ENCODE results near the gene DSCAML1. TPM values are rescaled to one million over a fixed set of nuclear protein-coding genes. Genes with fewer than 3 reads are reported as not detected.

Gene DSCAML1
- total and polyA plus RNA-seq, 2 experiments from 2014 or later: not detected

- H3K4me2 ChIP-seq (ENCODE audit: unreplicated experiment): no peak overlapping the region
- no peak for DNase-seq
- no peaks in the 10 kb centered on the region for H3K9me2 ChIP-seq (ENCODE audit: insufficient read depth)
- WGBS, 2 experiments (ENCODE audit: low coverage in 1 of 2, low lambda C conversion rate in 2 of 2, missing lambda C conversion rate in 2 of 2): 57 to 59% methylated on average over 13 of the region's 13 CpGs
- peaks cover 27% of the 10 kb centered on the region for H3K27me3 ChIP-seq (replicated peaks; ENCODE audit: insufficient read depth)
- no peaks in the 10 kb centered on the region for H4K20me1 ChIP-seq (ENCODE audit: insufficient read depth)
- no peak overlapping the region for H3K27ac ChIP-seq
- no peaks in the 10 kb centered on the region for H3K9me3 ChIP-seq (ENCODE audit: low read depth)
- no peaks in the 10 kb centered on the region for H3K79me2 ChIP-seq (ENCODE audit: insufficient read depth)
- no peak overlapping the region for H3K9ac ChIP-seq
- no peaks in the 10 kb centered on the region for H3F3A ChIP-seq (ENCODE audit: insufficient read depth)
- TF ChIP-seq EZH2 (IDR thresholded peaks at IDR 0.05; ENCODE audit: insufficient read depth, poor library complexity, severe bottlenecking) (no peak), EZH2phosphoT487 (IDR thresholded peaks at IDR 0.05; ENCODE audit: insufficient read depth, low read depth) (no peak)
- H3K4me1 ChIP-seq (ENCODE audit: insufficient read depth): no peaks in the 10 kb centered on the region
- H3K4me3 ChIP-seq: no peak overlapping the region
- in situ Hi-C loops (cut with MboI): no loop called here
- H2AFZ ChIP-seq: no peak overlapping the region
- no peaks in the 10 kb centered on the region for H3K36me3 ChIP-seq (ENCODE audit: low read depth)
These were observed 332.2 kb downstream of the DSCAML1 start for GRCh38 chr11:117464778-117465177.

GRCh38 chr11:117462864-117463247 is 334.2 kb downstream of the DSCAML1 start:
- Histone ChIP-seq H3K9me2 (ENCODE audit: insufficient read depth) (no peaks in the 10 kb centered on the region), H2AFZ (no peak overlapping the region), H3K4me2 (ENCODE audit: unreplicated experiment) (no peak overlapping the region), H3K27me3 (replicated peaks; ENCODE audit: insufficient read depth) (peaks cover 25% of the 10 kb centered on the region), H3F3A (ENCODE audit: insufficient read depth) (no peaks in the 10 kb centered on the region), H3K27ac (no peak overlapping the region), H3K4me3 (no peak overlapping the region), H3K4me1 (ENCODE audit: insufficient read depth) (no peaks in the 10 kb centered on the region), H3K36me3 (ENCODE audit: low read depth) (no peaks in the 10 kb centered on the region), H4K20me1 (ENCODE audit: insufficient read depth) (no peaks in the 10 kb centered on the region), H3K79me2 (ENCODE audit: insufficient read depth) (no peaks in the 10 kb centered on the region), H3K9me3 (ENCODE audit: low read depth) (no peaks in the 10 kb centered on the region), H3K9ac (no peak overlapping the region)
- in situ Hi-C loops (cut with MboI): no loop called here
- 39 to 58% methylated on average over 8 of the region's 8 CpGs for WGBS, 2 experiments (ENCODE audit: low coverage in 1 of 2, low lambda C conversion rate in 2 of 2, missing lambda C conversion rate in 2 of 2)
- TF ChIP-seq EZH2phosphoT487 (IDR thresholded peaks at IDR 0.05; ENCODE audit: insufficient read depth, low read depth): no peak
- TF ChIP-seq EZH2 (IDR thresholded peaks at IDR 0.05; ENCODE audit: insufficient read depth, poor library complexity, severe bottlenecking): no peak
- no peak for DNase-seq

- Histone ChIP-seq H2AFZ (no peak overlapping the region), H3K4me2 (ENCODE audit: unreplicated experiment) (no peak overlapping the region), H3K4me3 (no peak overlapping the region), H3K9me2 (ENCODE audit: insufficient read depth) (no peaks in the 10 kb centered on the region), H4K20me1 (ENCODE audit: insufficient read depth) (no peaks in the 10 kb centered on the region), H3K27me3 (replicated peaks; ENCODE audit: insufficient read depth) (peaks cover 20% of the 10 kb centered on the region; the same call in 1 of the 2 replicates), H3K4me1 (ENCODE audit: insufficient read depth) (no peaks in the 10 kb centered on the region), H3K27ac (no peak overlapping the region), H3K9me3 (ENCODE audit: low read depth) (no peaks in the 10 kb centered on the region), H3K36me3 (ENCODE audit: low read depth) (no peaks in the 10 kb centered on the region), H3K9ac (no peak overlapping the region), H3K79me2 (ENCODE audit: insufficient read depth) (no peaks in the 10 kb centered on the region), H3F3A (ENCODE audit: insufficient read depth) (no peaks in the 10 kb centered on the region)
- WGBS, 2 experiments (ENCODE audit: low coverage in 1 of 2, low lambda C conversion rate in 2 of 2, missing lambda C conversion rate in 2 of 2): 53% methylated on average over 18 of the region's 18 CpGs
- DNase-seq: no peak
- TF ChIP-seq EZH2 (IDR thresholded peaks at IDR 0.05; ENCODE audit: insufficient read depth, poor library complexity, severe bottlenecking) (no peak), EZH2phosphoT487 (IDR thresholded peaks at IDR 0.05; ENCODE audit: insufficient read depth, low read depth) (no peak)
- in situ Hi-C loops (cut with MboI): no loop called here
These were observed 334.7 kb downstream of the DSCAML1 start for GRCh38 chr11:117462183-117462863.

DNA sequence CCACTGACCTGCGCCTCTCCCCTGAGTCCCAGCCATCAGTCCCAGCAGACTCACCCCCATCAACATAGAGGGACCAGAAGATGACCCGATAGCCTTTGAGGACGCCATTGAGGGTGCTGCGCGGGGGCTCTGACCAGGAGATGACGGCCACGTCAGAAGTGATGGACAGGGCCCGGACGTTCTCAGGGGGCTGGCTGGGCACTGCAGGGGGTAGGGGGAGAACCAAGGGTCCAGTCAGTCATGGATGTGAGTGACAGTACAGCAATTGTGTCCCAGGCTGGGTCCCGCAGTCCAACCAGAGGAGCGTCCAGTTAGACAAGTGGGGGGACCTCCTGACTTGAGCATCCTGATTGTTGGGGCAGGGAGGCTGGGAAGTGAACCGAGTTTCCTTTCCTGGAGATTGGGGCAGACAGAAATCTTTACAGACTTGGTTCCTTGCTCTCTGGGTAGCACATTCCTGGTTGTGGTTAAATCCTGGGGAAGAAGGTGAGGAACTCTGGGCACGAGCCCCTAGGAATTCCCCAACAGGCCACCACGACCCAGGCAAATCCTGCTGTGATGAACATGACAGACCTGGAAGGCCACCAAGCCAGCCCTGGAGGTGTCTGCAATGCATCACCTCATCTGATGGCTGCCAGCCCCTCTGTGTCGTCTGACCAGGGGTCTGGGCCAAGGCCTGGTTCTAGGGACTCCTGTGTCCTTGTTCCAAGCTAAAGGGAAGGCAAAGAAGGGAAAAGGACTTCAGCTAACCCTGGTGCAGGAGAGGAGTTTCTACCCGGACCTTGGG is 335.4 kb downstream of the DSCAML1 start:
- Histone ChIP-seq H3K9me2 (ENCODE audit: insufficient read depth) (no peaks in the 10 kb centered on the region), H3K79me2 (ENCODE audit: insufficient read depth) (no peaks in the 10 kb centered on the region), H3K9ac (no peak overlapping the region), H3K4me2 (ENCODE audit: unreplicated experiment) (no peak overlapping the region), H4K20me1 (ENCODE audit: insufficient read depth) (no peaks in the 10 kb centered on the region), H3K27ac (no peak overlapping the region), H3K9me3 (ENCODE audit: low read depth) (no peaks in the 10 kb centered on the region), H3K4me1 (ENCODE audit: insufficient read depth) (no peaks in the 10 kb centered on the region), H3K4me3 (no peak overlapping the region), H3K27me3 (replicated peaks; ENCODE audit: insufficient read depth) (peaks cover 22% of the 10 kb centered on the region; the same call in 1 of the 2 replicates), H3K36me3 (ENCODE audit: low read depth) (no peaks in the 10 kb centered on the region), H3F3A (ENCODE audit: insufficient read depth) (no peaks in the 10 kb centered on the region), H2AFZ (no peak overlapping the region)
- in situ Hi-C loops (cut with MboI): no loop called here
- 62 to 63% methylated on average over 16 of the region's 16 CpGs for WGBS, 2 experiments (ENCODE audit: low coverage in 1 of 2, low lambda C conversion rate in 2 of 2, missing lambda C conversion rate in 2 of 2)
- no peak for DNase-seq
- no peak for TF ChIP-seq EZH2phosphoT487 (IDR thresholded peaks at IDR 0.05; ENCODE audit: insufficient read depth, low read depth)
- no peak for TF ChIP-seq EZH2 (IDR thresholded peaks at IDR 0.05; ENCODE audit: insufficient read depth, poor library complexity, severe bottlenecking)
